MM.1S (cell line): ENCODE results near the gene TOGARAM1.

Experiments used
- DNase-seq: peaks from one replicate; pipeline ENCODE4 v3.0.0-alpha.2; 2015
- H2AFZ ChIP-seq: fragments of 300-600 bp; sonication (generic); 2 replicates; pipeline ENCODE4 v1.6.0; 2016; ENCODE audit warnings: antibody characterized with exemption, low read length
- H3F3A ChIP-seq: fragments of 300-600 bp; sonication (generic); 2 replicates; pipeline ENCODE4 v1.6.1; 2016; ENCODE audit warnings: mild to moderate bottlenecking, antibody characterized with exemption, low read length, moderate library complexity, mixed read lengths; ENCODE audit not compliant: insufficient read depth
- H3K27ac ChIP-seq: fragments of 300-600 bp; sonication (generic); 2 replicates; pipeline ENCODE4 v1.5.1; 2016; ENCODE audit warnings: mild to moderate bottlenecking, low read length
- H3K27me3 ChIP-seq: fragments of 300-600 bp; sonication (generic); replicated peaks from 2 replicates; pipeline ENCODE4 v1.6.0; 2016; ENCODE audit warnings: low read length; ENCODE audit not compliant: insufficient read depth
- H3K36me3 ChIP-seq: fragments of 300-600 bp; sonication (generic); replicated peaks from 2 replicates; pipeline ENCODE4 v1.6.1; 2016; ENCODE audit warnings: mild to moderate bottlenecking, low read length, mixed read lengths; ENCODE audit not compliant: insufficient read depth
- H3K4me1 ChIP-seq: fragments of 300-600 bp; sonication (generic); 2 replicates; pipeline ENCODE4 v1.6.1; 2016; ENCODE audit warnings: low read length, mixed read lengths
- H3K4me2 ChIP-seq: fragments of 300-600 bp; sonication (generic); 2 replicates; pipeline ENCODE4 v1.6.0; 2016; ENCODE audit warnings: low read depth, low read length
- H3K4me3 ChIP-seq: fragments of 300-600 bp; sonication (generic); 2 replicates; pipeline ENCODE4 v1.5.1; 2016; ENCODE audit warnings: low read length, mixed read lengths
- H3K79me2 ChIP-seq: fragments of 300-600 bp; sonication (generic); 2 replicates; pipeline ENCODE4 v1.6.1; 2016; ENCODE audit warnings: mixed run types, low read length, mixed read lengths
- H3K9ac ChIP-seq: fragments of 300-600 bp; sonication (generic); 2 replicates; pipeline ENCODE4 v1.6.1; 2016; ENCODE audit warnings: low read length, mixed read lengths
- H3K9me2 ChIP-seq: fragments of 300-600 bp; sonication (generic); replicated peaks from 2 replicates; pipeline ENCODE4 v1.6.1; 2016; ENCODE audit warnings: mild to moderate bottlenecking, low read length, mixed read lengths; ENCODE audit not compliant: insufficient read depth
- H3K9me3 ChIP-seq: fragments of 300-600 bp; sonication (generic); replicated peaks from 2 replicates; pipeline ENCODE4 v1.6.1; 2016; ENCODE audit warnings: mild to moderate bottlenecking, low read length, mixed read lengths; ENCODE audit not compliant: insufficient read depth
- H4K20me1 ChIP-seq: fragments of 300-600 bp; sonication (generic); 2 replicates; pipeline ENCODE4 v1.6.1; 2016; ENCODE audit warnings: mild to moderate bottlenecking, low read length, moderate library complexity, mixed read lengths; ENCODE audit not compliant: insufficient read depth
- CTCF ChIP-seq: fragments of 300-600 bp; sonication (generic); IDR thresholded peaks from 2 replicates; pipeline ENCODE4 v1.5.1; 2016; ENCODE audit warnings: antibody characterized with exemption, low read length, mixed read lengths
- EZH2 ChIP-seq: fragments of 300-600 bp; sonication (generic); optimal IDR thresholded peaks from 2 replicates; pipeline ENCODE3; 2017; ENCODE audit warnings: low read depth, mild to moderate bottlenecking, antibody characterized with exemption, low read length, mixed read lengths
- EZH2phosphoT487 ChIP-seq: fragments of 300-600 bp; sonication (generic); IDR thresholded peaks from 2 replicates; pipeline ENCODE4 v1.6.1; 2018; ENCODE audit warnings: antibody characterized with exemption, low read length

Gene TOGARAM1

GRCh38 chr14:44935155-44935554 lies 26.8 kb upstream of the TOGARAM1 start:
- H3K4me3 ChIP-seq = no peak overlapping the region
- H3K4me2 ChIP-seq = no peak overlapping the region
- H3K79me2 ChIP-seq = no peaks in the 10 kb centered on the region
- H3K36me3 ChIP-seq = no peaks in the 10 kb centered on the region
- H3K9me3 ChIP-seq = no peaks in the 10 kb centered on the region
- H3K4me1 ChIP-seq = no peaks in the 10 kb centered on the region
- H2AFZ ChIP-seq = no peak overlapping the region
- TF ChIP-seq EZH2 (no peak), EZH2phosphoT487 (no peak), CTCF (no peak)
- no peak for DNase-seq
- H3F3A ChIP-seq = no peaks in the 10 kb centered on the region
- H3K27ac ChIP-seq = no peak overlapping the region
- H3K9ac ChIP-seq = no peak overlapping the region
- no peaks in the 10 kb centered on the region for H3K9me2 ChIP-seq
- no peaks in the 10 kb centered on the region for H3K27me3 ChIP-seq
- no peaks in the 10 kb centered on the region for H4K20me1 ChIP-seq

GRCh38 chr14:44937547-44937946 lies 24.4 kb upstream of the TOGARAM1 start:
- no peak overlapping the region for H3K9ac ChIP-seq
- no peaks in the 10 kb centered on the region for H3F3A ChIP-seq
- H3K4me3 ChIP-seq = no peak overlapping the region
- H3K36me3 ChIP-seq = no peaks in the 10 kb centered on the region
- no peak overlapping the region for H3K27ac ChIP-seq
- TF ChIP-seq CTCF (no peak), EZH2 (no peak), EZH2phosphoT487 (no peak)
- H2AFZ ChIP-seq = no peak overlapping the region
- no peaks in the 10 kb centered on the region for H3K79me2 ChIP-seq
- H3K9me3 ChIP-seq = no peaks in the 10 kb centered on the region
- no peaks in the 10 kb centered on the region for H3K4me1 ChIP-seq
- H3K27me3 ChIP-seq = no peaks in the 10 kb centered on the region
- no peak overlapping the region for H3K4me2 ChIP-seq
- no peak for DNase-seq
- H4K20me1 ChIP-seq = no peaks in the 10 kb centered on the region
- H3K9me2 ChIP-seq = no peaks in the 10 kb centered on the region

GRCh38 chr14:44940211-44940610 lies 21.8 kb upstream of the TOGARAM1 start:
- no peaks in the 10 kb centered on the region for H3K9me2 ChIP-seq
- no peak for DNase-seq
- no peaks in the 10 kb centered on the region for H3F3A ChIP-seq
- TF ChIP-seq EZH2phosphoT487 = no peak
- no peak for TF ChIP-seq CTCF
- TF ChIP-seq EZH2 = no peak
- H3K9me3 ChIP-seq = no peaks in the 10 kb centered on the region
- no peaks in the 10 kb centered on the region for H3K79me2 ChIP-seq
- H3K4me3 ChIP-seq = no peak overlapping the region
- H2AFZ ChIP-seq = no peak overlapping the region
- no peak overlapping the region for H3K27ac ChIP-seq
- no peaks in the 10 kb centered on the region for H3K4me1 ChIP-seq
- no peak overlapping the region for H3K9ac ChIP-seq
- H3K36me3 ChIP-seq = no peaks in the 10 kb centered on the region
- no peaks in the 10 kb centered on the region for H4K20me1 ChIP-seq
- H3K4me2 ChIP-seq = no peak overlapping the region
- H3K27me3 ChIP-seq = no peaks in the 10 kb centered on the region
